CD4-positive, alpha-beta memory T cell (primary cell): Measurements from ENCODE around the gene LRRC72. TPM values are rescaled to one million over a fixed set of nuclear protein-coding genes. Genes with fewer than 3 reads are reported as not detected.

ENCODE experiments used
- CTCF ChIA-PET: fragments of 350-600 bp; sonication (Branson Sonifier 250); formaldehyde crosslinking; loops from one replicate; lab custom pipeline; 2021; ENCODE audit warnings: inconsistent platforms; ENCODE audit not compliant: partially characterized antibody; lab: Charles Lee
- POLR2A ChIA-PET: fragments of 350-600 bp; sonication (Branson Sonifier 250); formaldehyde crosslinking; loops from one replicate; lab custom pipeline; 2021; ENCODE audit not compliant: partially characterized antibody; lab: Charles Lee
- DNase-seq, 5 donors: peaks; one replicate each; pipeline versions ENCODE4 v3.0.0 to v3.0.0-alpha.2; 2020 to 2022; ENCODE audit warnings: mixed read lengths in 1 of 5
- H3K27ac ChIP-seq: one replicate; pipeline ENCODE4 v1.7.0; 2013; ENCODE audit warnings: low read depth, low read length
- H3K27me3 ChIP-seq: 2 replicates; pipeline ENCODE4 v1.7.0; 2013; ENCODE audit warnings: mild to moderate bottlenecking, low read length, moderate library complexity; ENCODE audit not compliant: insufficient read depth
- H3K36me3 ChIP-seq: 2 replicates; pipeline ENCODE4 v1.7.0; 2013; ENCODE audit warnings: mild to moderate bottlenecking, low read length, moderate library complexity; ENCODE audit not compliant: insufficient read depth
- H3K4me1 ChIP-seq: 2 replicates; pipeline ENCODE4 v1.7.0; 2013; ENCODE audit warnings: mild to moderate bottlenecking, low read length, moderate library complexity; ENCODE audit not compliant: insufficient read depth
- H3K4me3 ChIP-seq, 2 donors: one replicate each; pipeline ENCODE4 v1.7.0; 2013; ENCODE audit warnings: low read length in 2 of 2, mild to moderate bottlenecking in 1 of 2
- H3K9me3 ChIP-seq, 2 donors: one replicate each; pipeline ENCODE4 v1.7.0; 2013; ENCODE audit warnings: low read length in 2 of 2, control low read depth in 1 of 2; ENCODE audit not compliant: control insufficient read depth in 1 of 2
- H3K27ac Mint-ChIP-seq, 7 donors: one replicate each; pipeline ENCODE4 v1.8.0; 2020 to 2021; ENCODE audit warnings: mixed read lengths in 7 of 7, mild to moderate bottlenecking in 6 of 7, inconsistent platforms in 3 of 7, moderate library complexity in 3 of 7
- H3K27me3 Mint-ChIP-seq, 2 donors: one replicate each; pipeline ENCODE4 v1.8.0; 2020 to 2021; ENCODE audit warnings: mixed read lengths in 2 of 2
- H3K36me3 Mint-ChIP-seq, 2 donors: one replicate each; pipeline ENCODE4 v1.8.0; 2020 to 2021; ENCODE audit warnings: mixed read lengths in 2 of 2, inconsistent platforms in 1 of 2, mild to moderate bottlenecking in 1 of 2
- H3K4me1 Mint-ChIP-seq, 4 donors: one replicate each; pipeline ENCODE4 v1.8.0; 2020 to 2021; ENCODE audit warnings: mixed read lengths in 4 of 4, mild to moderate bottlenecking in 1 of 4
- H3K4me3 Mint-ChIP-seq, 8 donors: one replicate each; pipeline ENCODE4 v1.8.0; 2020 to 2021; ENCODE audit warnings: mixed read lengths in 8 of 8, mild to moderate bottlenecking in 7 of 8, moderate library complexity in 6 of 8, inconsistent platforms in 3 of 8
- H3K9me3 Mint-ChIP-seq, 8 donors: one replicate each; pipeline ENCODE4 v1.8.0; 2020 to 2021; ENCODE audit warnings: mixed read lengths in 8 of 8, mild to moderate bottlenecking in 5 of 8, inconsistent platforms in 3 of 8, moderate library complexity in 1 of 8
- intact Hi-C: fragments of 100-400 bp; cut with micrococcal nuclease; formaldehyde crosslinking; loops from one replicate; pipeline ENCODE4 v1.15.1; 2023
- polyA plus RNA-seq, 2 donors: library from polyadenylated mRNA; unstranded; fragments of 300-500 nt; fragmentation: Illumina TruSeq; gene quantifications; one replicate each; pipeline ENCODE4 v1.2.3, GENCODE V29; 2021
- total RNA-seq, 2 experiments: library from RNA; stranded (reverse); gene quantifications; one replicate each; pipeline ENCODE4 v1.2.3, GENCODE V29; 2021

LRRC72 gene
- total and polyA plus RNA-seq, 4 experiments from 2014 or later: not detected

DNA sequence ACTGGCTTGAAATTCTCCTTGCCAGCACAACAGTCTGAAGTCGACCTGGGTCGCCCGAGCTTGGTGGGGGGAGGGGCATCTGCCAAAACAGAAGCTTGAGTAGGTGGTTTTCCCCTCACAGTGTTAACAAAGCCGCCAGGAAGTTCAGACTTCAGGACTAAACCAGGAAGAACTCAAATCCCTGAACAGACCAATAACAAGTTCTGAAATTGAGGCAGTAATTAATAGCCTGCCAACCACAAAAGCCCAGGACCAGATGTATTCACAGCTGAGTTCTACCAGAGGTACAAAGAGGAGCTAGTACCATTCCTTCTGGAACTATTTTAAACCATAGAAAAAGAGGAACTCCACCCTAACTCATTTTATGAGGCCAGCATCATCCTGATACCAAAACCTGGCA is 45.3 kb downstream of the LRRC72 start:
- peaks cover 0 to 6% of the 10 kb centered on the region in 2 donors for H3K27me3 Mint-ChIP-seq
- H3K4me3 Mint-ChIP-seq: no peak overlapping the region
- Histone ChIP-seq H3K27ac (no peak overlapping the region), H3K27me3 (no peaks in the 10 kb centered on the region), H3K4me3 (no peak overlapping the region), H3K36me3 (no peaks in the 10 kb centered on the region), H3K4me1 (no peaks in the 10 kb centered on the region), H3K9me3 (no peaks in the 10 kb centered on the region)
- peaks cover 0 to 2% (median 0%) of the 10 kb centered on the region in 8 donors for H3K9me3 Mint-ChIP-seq
- POLR2A ChIA-PET: no interaction called here
- intact Hi-C loops: no loop called here
- no peak for DNase-seq
- no peak overlapping the region for H3K27ac Mint-ChIP-seq
- no peaks in the 10 kb centered on the region for H3K36me3 Mint-ChIP-seq
- CTCF ChIA-PET: interaction anchor here (1.1 kb wide), 1 partner anchor 7 kb away, joined by 4 read pairs; no protein-coding TSS in a partner anchor
- H3K4me1 Mint-ChIP-seq: no peaks in the 10 kb centered on the region

DNA sequence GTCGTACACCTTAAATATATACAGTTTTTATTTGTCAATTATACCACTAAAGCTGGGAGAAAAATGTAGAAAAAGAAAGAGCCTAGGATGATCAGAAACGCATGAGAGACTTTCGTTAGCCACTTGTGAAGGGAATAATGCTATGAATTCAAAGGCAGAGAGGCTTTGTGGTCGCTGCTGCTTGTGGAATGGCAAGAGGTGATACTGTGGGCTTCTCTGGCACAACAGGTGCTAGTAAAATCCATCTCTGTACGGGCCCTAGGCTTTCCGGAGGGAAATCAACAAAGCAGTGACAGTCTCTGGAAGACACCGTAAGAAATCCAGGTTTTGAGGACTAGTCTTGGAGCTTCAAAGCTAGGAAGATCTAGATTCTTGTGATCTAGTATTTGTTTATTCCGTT is 52.6 kb downstream of the LRRC72 start:
- Mint-ChIP-seq H3K4me1 (no peaks in the 10 kb centered on the region), H3K4me3 (no peak overlapping the region), H3K27ac (no peak overlapping the region), H3K27me3 (no peaks in the 10 kb centered on the region), H3K36me3 (no peaks in the 10 kb centered on the region), H3K9me3 (peaks cover 0 to 2% (median 0%) of the 10 kb centered on the region in 8 donors)
- no peaks in the 10 kb centered on the region for H3K9me3 ChIP-seq
- no peaks in the 10 kb centered on the region for H3K4me1 ChIP-seq
- no peak overlapping the region for H3K4me3 ChIP-seq
- intact Hi-C loops: no loop called here
- no peaks in the 10 kb centered on the region for H3K27me3 ChIP-seq
- ChIA-PET POLR2A (no interaction called here), CTCF (no interaction called here)
- H3K36me3 ChIP-seq: no peaks in the 10 kb centered on the region
- no peak for DNase-seq
- no peak overlapping the region for H3K27ac ChIP-seq

DNA sequence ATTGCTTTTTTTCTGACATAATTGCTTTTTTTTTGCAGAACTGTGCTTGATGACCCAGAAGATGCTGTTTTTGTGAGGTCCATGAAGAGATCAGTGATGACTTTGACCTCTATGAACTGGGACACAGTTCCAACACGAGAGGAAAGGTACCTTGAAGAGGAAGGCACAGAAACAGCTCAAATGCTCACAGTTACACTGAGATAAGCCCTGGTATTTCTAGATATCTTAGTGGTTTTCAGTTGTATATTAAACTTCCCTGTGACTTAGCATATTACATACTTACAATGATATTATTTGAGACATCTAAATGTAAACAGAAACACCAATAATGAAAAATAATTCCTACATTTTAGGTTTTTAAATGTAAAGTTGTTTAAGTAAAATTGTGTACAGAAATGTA is 54.7 kb downstream of the LRRC72 start:
- Mint-ChIP-seq H3K36me3 (no peaks in the 10 kb centered on the region), H3K27ac (no peak overlapping the region), H3K4me3 (no peak overlapping the region), H3K27me3 (peaks cover 1 to 10% of the 10 kb centered on the region in 2 donors), H3K4me1 (no peaks in the 10 kb centered on the region), H3K9me3 (peaks cover 0 to 6% (median 0%) of the 10 kb centered on the region in 8 donors)
- Histone ChIP-seq H3K9me3 (no peaks in the 10 kb centered on the region), H3K36me3 (no peaks in the 10 kb centered on the region), H3K4me1 (no peaks in the 10 kb centered on the region), H3K4me3 (no peak overlapping the region), H3K27me3 (no peaks in the 10 kb centered on the region), H3K27ac (no peak overlapping the region)
- intact Hi-C loops: no loop called here
- CTCF ChIA-PET: interaction anchor here (2.1 kb wide), 1 partner anchor 17 kb away, joined by 7 read pairs; no protein-coding TSS in a partner anchor
- POLR2A ChIA-PET: no interaction called here
- no peak for DNase-seq

DNA sequence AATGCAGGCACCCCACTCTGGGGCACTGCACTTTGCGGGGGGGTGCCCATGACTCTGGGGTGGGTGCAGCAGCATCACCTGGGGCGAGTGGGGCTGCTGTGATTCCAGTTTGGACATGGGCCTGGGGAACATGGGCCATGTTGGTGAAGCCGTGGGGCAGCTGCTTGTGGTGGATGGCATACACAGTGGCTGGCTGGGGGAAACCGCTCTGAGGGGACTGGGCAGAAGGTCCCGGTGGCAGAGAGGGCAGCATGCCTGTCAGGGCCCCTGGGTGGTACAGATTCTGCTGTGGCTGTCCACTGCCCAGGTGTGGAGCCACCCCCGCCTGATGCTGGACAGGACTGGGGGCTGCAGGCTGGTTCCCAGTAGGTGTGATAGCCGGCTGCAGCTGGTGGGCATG is 57.2 kb downstream of the LRRC72 start:
- Histone ChIP-seq H3K27ac (no peak overlapping the region), H3K4me3 (no peak overlapping the region), H3K36me3 (no peaks in the 10 kb centered on the region), H3K9me3 (no peaks in the 10 kb centered on the region), H3K27me3 (no peaks in the 10 kb centered on the region), H3K4me1 (no peaks in the 10 kb centered on the region)
- no peak for DNase-seq
- H3K4me1 Mint-ChIP-seq: no peaks in the 10 kb centered on the region
- POLR2A ChIA-PET: no interaction called here
- no peak overlapping the region for H3K4me3 Mint-ChIP-seq
- CTCF ChIA-PET: no interaction called here
- H3K27me3 Mint-ChIP-seq: peaks cover 1 to 10% of the 10 kb centered on the region in 2 donors
- H3K27ac Mint-ChIP-seq: no peak overlapping the region
- peaks cover 0 to 6% (median 0%) of the 10 kb centered on the region in 8 donors for H3K9me3 Mint-ChIP-seq
- intact Hi-C loops: no loop called here
- no peaks in the 10 kb centered on the region for H3K36me3 Mint-ChIP-seq

DNA sequence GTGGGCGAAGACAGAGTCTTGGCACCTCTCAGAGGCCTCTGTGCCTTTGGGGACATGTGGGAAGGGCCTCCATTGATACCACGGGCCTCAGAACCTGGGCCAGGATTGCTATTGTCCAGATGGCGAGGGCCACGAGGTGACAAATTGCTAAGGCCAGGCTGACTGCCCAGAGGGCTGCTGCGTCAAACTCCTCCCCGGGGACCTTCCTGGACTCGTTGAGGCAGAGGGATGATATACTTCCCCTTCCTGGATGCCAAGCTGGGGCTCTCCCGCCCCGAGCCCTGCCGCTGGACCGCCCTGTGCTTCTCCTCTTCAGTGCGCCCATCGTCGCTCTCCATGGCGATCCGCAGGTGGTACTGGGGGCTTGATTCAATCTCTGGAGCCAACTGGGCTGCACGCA is 58.9 kb downstream of the LRRC72 start:
- Histone ChIP-seq H3K27me3 (no peaks in the 10 kb centered on the region), H3K36me3 (no peaks in the 10 kb centered on the region), H3K4me3 (no peak overlapping the region), H3K9me3 (no peaks in the 10 kb centered on the region), H3K27ac (no peak overlapping the region), H3K4me1 (no peaks in the 10 kb centered on the region)
- H3K4me3 Mint-ChIP-seq: no peak overlapping the region
- CTCF ChIA-PET: interaction anchor here (2.1 kb wide), 1 partner anchor 21 kb away, joined by 10 read pairs; no protein-coding TSS in a partner anchor
- POLR2A ChIA-PET: no interaction called here
- no peak for DNase-seq
- H3K4me1 Mint-ChIP-seq: no peaks in the 10 kb centered on the region
- peaks cover 0 to 6% (median 0%) of the 10 kb centered on the region in 8 donors for H3K9me3 Mint-ChIP-seq
- intact Hi-C loops: no loop called here
- H3K27ac Mint-ChIP-seq: no peak overlapping the region
- no peaks in the 10 kb centered on the region for H3K36me3 Mint-ChIP-seq
- peaks cover 1 to 10% of the 10 kb centered on the region in 2 donors for H3K27me3 Mint-ChIP-seq

DNA sequence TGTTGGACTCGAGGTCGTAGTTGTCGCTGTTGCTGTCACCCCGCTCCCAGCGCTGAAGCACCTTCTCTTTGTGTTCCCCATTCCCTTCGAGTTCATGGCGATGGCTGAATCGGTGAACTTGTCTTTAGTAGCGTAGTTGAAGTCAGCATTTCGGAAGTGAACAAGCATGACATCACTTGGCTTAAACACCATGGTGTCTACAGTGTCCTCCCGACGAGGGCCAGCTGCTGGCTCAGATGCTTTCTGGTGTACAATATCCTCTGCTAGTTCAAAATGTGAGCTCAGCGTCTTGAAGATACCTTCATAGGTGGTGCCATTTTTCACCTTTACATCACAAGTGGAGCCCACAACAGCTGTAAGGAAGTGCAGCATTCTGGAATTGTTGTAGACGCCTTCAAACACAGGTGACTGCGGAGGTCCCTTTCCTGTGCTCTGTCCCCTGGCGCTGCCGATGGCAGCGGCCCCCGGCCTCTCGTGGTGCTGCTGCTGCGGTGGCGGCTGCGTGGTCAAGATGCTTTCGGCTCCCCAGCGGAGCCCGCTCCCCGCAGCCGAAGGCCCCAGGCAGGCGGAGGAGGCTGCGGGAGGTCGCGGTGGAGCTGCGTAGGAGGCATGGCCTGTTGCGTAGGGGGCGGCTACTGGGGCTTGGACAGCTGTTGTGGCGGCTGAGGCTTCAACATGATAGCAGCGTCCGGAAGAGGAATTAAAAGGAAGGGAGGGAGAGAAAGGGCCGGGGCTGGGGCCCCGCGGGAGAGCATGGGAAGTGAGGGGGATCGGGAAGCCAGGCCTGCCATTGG is 59.7 kb downstream of the LRRC72 start:
- Histone ChIP-seq H3K4me1 (no peaks in the 10 kb centered on the region), H3K27me3 (no peaks in the 10 kb centered on the region), H3K36me3 (no peaks in the 10 kb centered on the region), H3K27ac (no peak overlapping the region), H3K9me3 (no peaks in the 10 kb centered on the region), H3K4me3 (no peak overlapping the region)
- peaks cover 0 to 6% (median 0%) of the 10 kb centered on the region in 8 donors for H3K9me3 Mint-ChIP-seq
- ChIA-PET POLR2A (no interaction called here), CTCF (interaction anchor here (1.4 to 2.1 kb wide), 2 partner anchors 20 to 22 kb away, joined by 3 to 10 read pairs; no protein-coding TSS in a partner anchor)
- DNase-seq: no peak
- H3K36me3 Mint-ChIP-seq: no peaks in the 10 kb centered on the region
- H3K27me3 Mint-ChIP-seq: peaks cover 1 to 10% of the 10 kb centered on the region in 2 donors
- intact Hi-C loops: no loop called here
- peak overlapping the region in 1 of 7 donors; percentile 11 for H3K27ac Mint-ChIP-seq
- no peak overlapping the region for H3K4me3 Mint-ChIP-seq
- H3K4me1 Mint-ChIP-seq: no peaks in the 10 kb centered on the region

DNA sequence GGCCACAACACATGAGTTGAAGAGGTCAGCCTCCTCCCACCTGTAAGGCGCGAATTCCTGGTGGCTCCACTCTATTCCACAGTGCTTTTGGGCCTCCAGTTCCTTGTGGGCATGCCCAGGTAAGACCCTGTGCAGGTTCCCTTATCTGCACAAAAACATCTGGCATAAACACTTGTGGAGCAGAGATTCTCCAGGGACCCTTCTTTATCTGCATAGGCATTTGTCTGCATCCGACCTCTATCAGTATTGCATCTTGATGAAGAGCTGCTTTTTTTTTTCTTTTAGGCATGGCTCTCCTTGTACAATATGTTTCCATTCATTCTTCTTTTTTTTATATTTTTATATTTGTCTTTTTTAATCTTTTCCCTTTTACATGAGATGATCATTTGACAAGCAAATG is 60.5 kb downstream of the LRRC72 start:
- intact Hi-C loops: no loop called here
- no peak overlapping the region for H3K4me3 Mint-ChIP-seq
- no peak for DNase-seq
- peaks cover 0 to 6% (median 0%) of the 10 kb centered on the region in 8 donors for H3K9me3 Mint-ChIP-seq
- H3K4me3 ChIP-seq: no peak overlapping the region
- ChIA-PET POLR2A (no interaction called here), CTCF (interaction anchor here (1.4 kb wide), 1 partner anchor 21 kb away, joined by 3 read pairs; no protein-coding TSS in a partner anchor)
- no peak overlapping the region for H3K27ac ChIP-seq
- no peak overlapping the region for H3K27ac Mint-ChIP-seq
- H3K4me1 ChIP-seq: no peaks in the 10 kb centered on the region
- H3K9me3 ChIP-seq: no peaks in the 10 kb centered on the region
- H3K36me3 ChIP-seq: no peaks in the 10 kb centered on the region
- no peaks in the 10 kb centered on the region for H3K36me3 Mint-ChIP-seq
- peaks cover 1 to 10% of the 10 kb centered on the region in 2 donors for H3K27me3 Mint-ChIP-seq
- no peaks in the 10 kb centered on the region for H3K27me3 ChIP-seq
- no peaks in the 10 kb centered on the region for H3K4me1 Mint-ChIP-seq
